ENCODE results near the gene B4GALNT3. TPM values are rescaled to one million over a fixed set of nuclear protein-coding genes. Genes with fewer than 3 reads are reported as not detected.

Gene B4GALNT3
- total and polyA plus RNA-seq, 2 of the 13 experiments (the other 11 are each of a cell fraction or from before 2014, with no cell fraction given) = 3.2 to 4.4 TPM

DNA sequence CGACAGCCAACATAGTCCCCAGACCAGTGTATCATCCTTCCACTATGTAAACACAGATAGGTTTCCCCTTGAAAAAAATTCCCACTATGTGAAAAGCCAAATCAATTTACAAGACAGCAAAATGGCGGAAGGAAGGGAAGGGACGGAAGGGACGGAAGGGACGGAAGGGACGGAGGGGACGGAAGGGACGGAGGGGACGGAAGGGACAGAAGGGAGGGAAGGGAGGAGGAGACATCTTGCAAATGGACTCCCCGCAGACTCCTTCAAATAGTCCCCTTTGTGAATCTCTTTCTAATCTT, 128.2 kb downstream of the B4GALNT3 start:
- FAIRE-seq (no peak), ATAC-seq (no peak), DNase-seq (ENCODE audit: low spot score) (no peak)
- Histone ChIP-seq H3K79me2 (ENCODE audit: insufficient read depth, low read length) (no peaks in the 10 kb centered on the region), H4K20me1 (ENCODE audit: insufficient read depth, low read length) (no peaks in the 10 kb centered on the region), H3K27me3 (ENCODE audit: control insufficient read depth in 1 of 2, insufficient read depth in 2 of 2, low read length in 2 of 2) (no peaks in the 10 kb centered on the region), H3K36me3 (replicated peaks in 1 of 2; ENCODE audit: control insufficient read depth in 1 of 2, insufficient read depth in 2 of 2, low read length in 2 of 2) (no peaks in the 10 kb centered on the region), H3K9me3 (ENCODE audit: low read length) (no peaks in the 10 kb centered on the region), H3K4me2 (ENCODE audit: low read depth, low read length) (no peak overlapping the region), H3K27ac (ENCODE audit: extremely low read length, insufficient read depth, low read length) (no peak overlapping the region), H3K4me1 (ENCODE audit: insufficient read depth, low read length) (peaks cover 84% of the 10 kb centered on the region), H3K9ac (ENCODE audit: insufficient read depth, low read depth, low read length) (no peak overlapping the region), H3K4me3 (replicated peaks in 1 of 3; ENCODE audit: insufficient read depth in 1 of 3, low read depth in 2 of 3, low read length in 3 of 3) (no peak overlapping the region), H2AFZ (ENCODE audit: low read length) (no peak overlapping the region)
- in situ Hi-C loops (cut with HindIII; ENCODE audit: extremely low pct_ligation_motif_present, low pct_unique_long_range_greater_than_20kb) (no loop called here), intact Hi-C loops (cut with micrococcal nuclease; ENCODE audit: unreplicated experiment) (no loop called here)
- WGBS (ENCODE audit: low lambda C conversion rate) = 92% methylated on average over 9 of the region's 10 CpGs
- ChIA-PET POLR2A (no interaction called here), CTCF (ENCODE audit: low intra/inter-chr PET ratio, low total read pairs) (no interaction called here)
- BruUV-seq (replicated peaks) = no TSS peak
- no peak for TF ChIP-seq FUBP1 (CRISPR knock-in tag; IDR thresholded peaks at IDR 0.05; ENCODE audit: borderline replicate concordance)
- TF ChIP-seq ZMYM3 (CRISPR knock-in tag; IDR thresholded peaks at IDR 0.05) = no peak
- no peak for TF ChIP-seq GMEB1 (CRISPR knock-in tag; IDR thresholded peaks at IDR 0.05; ENCODE audit: borderline replicate concordance)
- TF ChIP-seq PITX1 (CRISPR knock-in tag; IDR thresholded peaks at IDR 0.05) = no peak
- TF ChIP-seq, protein P1, sequence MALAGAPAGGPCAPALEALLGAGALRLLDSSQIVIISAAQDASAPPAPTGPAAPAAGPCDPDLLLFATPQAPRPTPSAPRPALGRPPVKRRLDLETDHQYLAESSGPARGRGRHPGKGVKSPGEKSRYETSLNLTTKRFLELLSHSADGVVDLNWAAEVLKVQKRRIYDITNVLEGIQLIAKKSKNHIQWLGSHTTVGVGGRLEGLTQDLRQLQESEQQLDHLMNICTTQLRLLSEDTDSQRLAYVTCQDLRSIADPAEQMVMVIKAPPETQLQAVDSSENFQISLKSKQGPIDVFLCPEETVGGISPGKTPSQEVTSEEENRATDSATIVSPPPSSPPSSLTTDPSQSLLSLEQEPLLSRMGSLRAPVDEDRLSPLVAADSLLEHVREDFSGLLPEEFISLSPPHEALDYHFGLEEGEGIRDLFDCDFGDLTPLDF (CRISPR knock-in tag; IDR thresholded peaks at IDR 0.05) = no peak
- no peak for TF ChIP-seq POGK (CRISPR knock-in tag; conservative IDR thresholded peaks at IDR 0.05)
- TF ChIP-seq ZKSCAN5 (CRISPR knock-in tag; IDR thresholded peaks at IDR 0.05) = no peak
- TF ChIP-seq EZH2 (conservative IDR thresholded peaks at IDR 0.05; ENCODE audit: low read depth, low read length) = no peak
- no peak for TF ChIP-seq MXD3 (CRISPR knock-in tag; IDR thresholded peaks at IDR 0.05)
- no peak for TF ChIP-seq THYN1 (CRISPR knock-in tag; IDR thresholded peaks at IDR 0.05; ENCODE audit: borderline replicate concordance, low read depth)
- TF ChIP-seq RBM39 (IDR thresholded peaks at IDR 0.05; ENCODE audit: low read depth, low read length, poor library complexity, severe bottlenecking) = no peak
- TF ChIP-seq ZNF367 (CRISPR knock-in tag; IDR thresholded peaks at IDR 0.05; ENCODE audit: borderline replicate concordance) = no peak
- TF ChIP-seq RCOR2 (CRISPR knock-in tag; IDR thresholded peaks at IDR 0.05) = no peak
- TF ChIP-seq FOXP1 (IDR thresholded peaks at IDR 0.05) = no peak
- TF ChIP-seq FOXP1 (CRISPR knock-in tag; IDR thresholded peaks at IDR 0.05) = no peak
- TF ChIP-seq POLR2G (IDR thresholded peaks at IDR 0.05; ENCODE audit: low read depth, low read length) = no peak
- TF ChIP-seq ZNF614 (CRISPR knock-in tag; IDR thresholded peaks at IDR 0.05; ENCODE audit: borderline replicate concordance) = no peak
- TF ChIP-seq ZSCAN30 (CRISPR knock-in tag; IDR thresholded peaks at IDR 0.05) = no peak
